Measurements from ENCODE around the gene SCYGR6.
"Not testable (repeated sequence)": the region's sequence is repeated elsewhere in the genome, so short reads cannot be mapped to it uniquely, and the experiment has no call there.

Gene SCYGR6

GRCh38 chr2:227745594-227745993 is 21.0 kb upstream of the SCYGR6 start, which contains the start of gene SCYGR8:
SCYGR8 (plus strand) TSS chr2:227745894; CDS start chr2:227745894, 0 bp downstream.
- H3K4me1 ChIP-seq (ENCODE audit: insufficient read depth, low read length) = no peaks in the 10 kb centered on the region

GRCh38 chr2:227740705-227741104 is 16.1 kb upstream of the SCYGR6 start:
- not testable (repeated sequence) for H3K27ac ChIP-seq (ENCODE audit: low read depth, low read length); H3K9me3 ChIP-seq (ENCODE audit: low read length); H3K4me1 ChIP-seq (ENCODE audit: insufficient read depth, low read length); H3K9ac ChIP-seq (ENCODE audit: low read length); H3K4me3 ChIP-seq (ENCODE audit: low read depth in 1 of 2, low read length in 2 of 2); H3K27me3 ChIP-seq (ENCODE audit: control insufficient read depth in 1 of 2, insufficient read depth in 2 of 2, low read length in 2 of 2); H3K36me3 ChIP-seq (ENCODE audit: insufficient read depth, low read length)

More at GRCh38 chr2:227745594-227745993, 21.0 kb upstream of the SCYGR6 start, which contains the start of gene SCYGR8:
- Histone ChIP-seq H3K9ac (ENCODE audit: low read length) (no peak within 1 kb of the TSS), H3K4me3 (ENCODE audit: low read depth in 1 of 2, low read length in 2 of 2) (no peak within 1 kb of the TSS), H3K9me3 (ENCODE audit: low read length) (no peaks in the 10 kb centered on the region), H3K27me3 (ENCODE audit: control insufficient read depth in 1 of 2, insufficient read depth in 2 of 2, low read length in 2 of 2) (no peaks in the 10 kb centered on the region), H3K27ac (ENCODE audit: low read depth, low read length) (no peak within 1 kb of the TSS), H3K36me3 (ENCODE audit: insufficient read depth, low read length) (no peaks in the 10 kb centered on the region)

GRCh38 chr2:227739351-227739750 is 14.8 kb upstream of the SCYGR6 start:
- no peaks in the 10 kb centered on the region for H3K27me3 ChIP-seq (ENCODE audit: control insufficient read depth in 1 of 2, insufficient read depth in 2 of 2, low read length in 2 of 2)
- no peaks in the 10 kb centered on the region for H3K36me3 ChIP-seq (ENCODE audit: insufficient read depth, low read length)
- H3K4me1 ChIP-seq (ENCODE audit: insufficient read depth, low read length) = no peaks in the 10 kb centered on the region
- no peak overlapping the region for H3K27ac ChIP-seq (ENCODE audit: low read depth, low read length)
- no peak overlapping the region for H3K9ac ChIP-seq (ENCODE audit: low read length)
- no peaks in the 10 kb centered on the region for H3K9me3 ChIP-seq (ENCODE audit: low read length)
- no peak overlapping the region for H3K4me3 ChIP-seq (ENCODE audit: low read depth in 1 of 2, low read length in 2 of 2)

- no peaks in the 10 kb centered on the region for H3K27me3 ChIP-seq (ENCODE audit: control insufficient read depth in 1 of 2, insufficient read depth in 2 of 2, low read length in 2 of 2)
- H3K9me3 ChIP-seq (ENCODE audit: low read length) = no peaks in the 10 kb centered on the region
- H3K36me3 ChIP-seq (ENCODE audit: insufficient read depth, low read length) = no peaks in the 10 kb centered on the region
- H3K27ac ChIP-seq (ENCODE audit: low read depth, low read length) = no peak within 1 kb of the TSS
- H3K4me1 ChIP-seq (ENCODE audit: insufficient read depth, low read length) = no peaks in the 10 kb centered on the region
- no peak within 1 kb of the TSS for H3K9ac ChIP-seq (ENCODE audit: low read length)
- H3K4me3 ChIP-seq (ENCODE audit: low read depth in 1 of 2, low read length in 2 of 2) = no peak within 1 kb of the TSS
Observed at GRCh38 chr2:227728035-227728434, 3.5 kb upstream of the SCYGR6 start, which contains the start of gene SCYGR7. SCYGR7 (plus strand) TSS chr2:227728335; CDS start chr2:227728335, 0 bp downstream.

- not testable (repeated sequence) for H3K36me3 ChIP-seq (ENCODE audit: insufficient read depth, low read length); H3K9me3 ChIP-seq (ENCODE audit: low read length); H3K27me3 ChIP-seq (ENCODE audit: control insufficient read depth in 1 of 2, insufficient read depth in 2 of 2, low read length in 2 of 2); H3K4me3 ChIP-seq (ENCODE audit: low read depth in 1 of 2, low read length in 2 of 2); H3K4me1 ChIP-seq (ENCODE audit: insufficient read depth, low read length); H3K9ac ChIP-seq (ENCODE audit: low read length); H3K27ac ChIP-seq (ENCODE audit: low read depth, low read length)
Observed at GRCh38 chr2:227722821-227723220, 1.7 kb downstream of the SCYGR6 start.

GRCh38 chr2:227720680-227721079 is 3.9 kb downstream of the SCYGR6 start:
- H3K9me3 ChIP-seq (ENCODE audit: low read length) = no peaks in the 10 kb centered on the region
- H3K36me3 ChIP-seq (ENCODE audit: insufficient read depth, low read length) = no peaks in the 10 kb centered on the region
- H3K27me3 ChIP-seq (ENCODE audit: control insufficient read depth in 1 of 2, insufficient read depth in 2 of 2, low read length in 2 of 2) = no peaks in the 10 kb centered on the region
- H3K4me3 ChIP-seq (ENCODE audit: low read depth in 1 of 2, low read length in 2 of 2) = no peak overlapping the region
- no peaks in the 10 kb centered on the region for H3K4me1 ChIP-seq (ENCODE audit: insufficient read depth, low read length)
- no peak overlapping the region for H3K27ac ChIP-seq (ENCODE audit: low read depth, low read length)
- no peak overlapping the region for H3K9ac ChIP-seq (ENCODE audit: low read length)

- Histone ChIP-seq H3K4me1 (ENCODE audit: insufficient read depth, low read length) (no peaks in the 10 kb centered on the region), H3K4me3 (ENCODE audit: low read depth in 1 of 2, low read length in 2 of 2) (no peak overlapping the region), H3K9ac (ENCODE audit: low read length) (no peak overlapping the region), H3K27ac (ENCODE audit: low read depth, low read length) (no peak overlapping the region), H3K36me3 (ENCODE audit: insufficient read depth, low read length) (no peaks in the 10 kb centered on the region), H3K27me3 (ENCODE audit: control insufficient read depth in 1 of 2, insufficient read depth in 2 of 2, low read length in 2 of 2) (no peaks in the 10 kb centered on the region), H3K9me3 (ENCODE audit: low read length) (no peaks in the 10 kb centered on the region)
Observed at GRCh38 chr2:227719641-227720040, 4.9 kb downstream of the SCYGR6 start.

GRCh38 chr2:227717687-227718567 is 6.6 kb downstream of the SCYGR6 start, which contains the start of gene SLC19A3:
SLC19A3 (minus strand) TSS chr2:227718028; CDS start chr2:227702318, 15,710 bp downstream.
- H3K9me3 ChIP-seq (ENCODE audit: low read length) = no peaks in the 10 kb centered on the region
- H3K9ac ChIP-seq (ENCODE audit: low read length) = no peak within 1 kb of the TSS
- H3K4me1 ChIP-seq (ENCODE audit: insufficient read depth, low read length) = no peaks in the 10 kb centered on the region
- H3K27ac ChIP-seq (ENCODE audit: low read depth, low read length) = peak within 1 kb of the TSS; percentile 55
- H3K36me3 ChIP-seq (ENCODE audit: insufficient read depth, low read length) = no peaks in the 10 kb centered on the region
- no peaks in the 10 kb centered on the region for H3K27me3 ChIP-seq (ENCODE audit: control insufficient read depth in 1 of 2, insufficient read depth in 2 of 2, low read length in 2 of 2)
- peak within 1 kb of the TSS; percentile 24 to 51 for H3K4me3 ChIP-seq (ENCODE audit: low read depth in 1 of 2, low read length in 2 of 2)

- H3K36me3 ChIP-seq (ENCODE audit: insufficient read depth, low read length) = no peaks in the 10 kb centered on the region
- no peak overlapping the region for H3K4me3 ChIP-seq (ENCODE audit: low read depth in 1 of 2, low read length in 2 of 2)
- no peak overlapping the region for H3K9ac ChIP-seq (ENCODE audit: low read length)
- no peaks in the 10 kb centered on the region for H3K4me1 ChIP-seq (ENCODE audit: insufficient read depth, low read length)
- H3K27ac ChIP-seq (ENCODE audit: low read depth, low read length) = no peak overlapping the region
- no peaks in the 10 kb centered on the region for H3K9me3 ChIP-seq (ENCODE audit: low read length)
- no peaks in the 10 kb centered on the region for H3K27me3 ChIP-seq (ENCODE audit: control insufficient read depth in 1 of 2, insufficient read depth in 2 of 2, low read length in 2 of 2)
Observed at GRCh38 chr2:227716501-227716900, 8.1 kb downstream of the SCYGR6 start.

- H3K36me3 ChIP-seq (ENCODE audit: insufficient read depth, low read length) = no peaks in the 10 kb centered on the region
- no peaks in the 10 kb centered on the region for H3K4me1 ChIP-seq (ENCODE audit: insufficient read depth, low read length)
- no peak overlapping the region for H3K4me3 ChIP-seq (ENCODE audit: low read depth in 1 of 2, low read length in 2 of 2)
- H3K27me3 ChIP-seq (ENCODE audit: control insufficient read depth in 1 of 2, insufficient read depth in 2 of 2, low read length in 2 of 2) = no peaks in the 10 kb centered on the region
- H3K9me3 ChIP-seq (ENCODE audit: low read length) = no peaks in the 10 kb centered on the region
- no peak overlapping the region for H3K9ac ChIP-seq (ENCODE audit: low read length)
- no peak overlapping the region for H3K27ac ChIP-seq (ENCODE audit: low read depth, low read length)
Observed at GRCh38 chr2:227713291-227713690, 11.3 kb downstream of the SCYGR6 start.

- Histone ChIP-seq H3K36me3 (ENCODE audit: insufficient read depth, low read length) (no peaks in the 10 kb centered on the region), H3K4me3 (ENCODE audit: low read depth in 1 of 2, low read length in 2 of 2) (no peak overlapping the region), H3K9me3 (ENCODE audit: low read length) (no peaks in the 10 kb centered on the region), H3K9ac (ENCODE audit: low read length) (no peak overlapping the region), H3K27ac (ENCODE audit: low read depth, low read length) (no peak overlapping the region), H3K27me3 (ENCODE audit: control insufficient read depth in 1 of 2, insufficient read depth in 2 of 2, low read length in 2 of 2) (no peaks in the 10 kb centered on the region), H3K4me1 (ENCODE audit: insufficient read depth, low read length) (no peaks in the 10 kb centered on the region)
Observed at GRCh38 chr2:227710986-227711385, 13.6 kb downstream of the SCYGR6 start.

- no peak overlapping the region for H3K9ac ChIP-seq (ENCODE audit: low read length)
- no peak overlapping the region for H3K4me3 ChIP-seq (ENCODE audit: low read depth in 1 of 2, low read length in 2 of 2)
- no peaks in the 10 kb centered on the region for H3K36me3 ChIP-seq (ENCODE audit: insufficient read depth, low read length)
- no peak overlapping the region for H3K27ac ChIP-seq (ENCODE audit: low read depth, low read length)
- H3K9me3 ChIP-seq (ENCODE audit: low read length) = no peaks in the 10 kb centered on the region
- H3K4me1 ChIP-seq (ENCODE audit: insufficient read depth, low read length) = no peaks in the 10 kb centered on the region
- no peaks in the 10 kb centered on the region for H3K27me3 ChIP-seq (ENCODE audit: control insufficient read depth in 1 of 2, insufficient read depth in 2 of 2, low read length in 2 of 2)
Observed at GRCh38 chr2:227707390-227707789, 17.2 kb downstream of the SCYGR6 start.

Data from muscle layer of colon (tissue), 2 donors.